Esophagus muscularis mucosa (tissue), 4 donors: Measurements from ENCODE around the gene DNAH17.

Experiments
- CTCF ChIP-seq, 3 experiments: fragments of 200-600 bp in 2 of 3; fragments of 450-650 bp in 1 of 3; sonication (generic) in 2 of 3; IDR thresholded peaks; one replicate each; pipeline ENCODE4 v1.5.1; 2017 to 2019; ENCODE audit warnings: antibody characterized with exemption in 3 of 3, mild to moderate bottlenecking in 2 of 3, moderate library complexity in 1 of 3
- EP300 ChIP-seq: sonication (generic); formaldehyde crosslinking; IDR thresholded peaks from one replicate; pipeline ENCODE4 v1.6.1; 2017; ENCODE audit warnings: antibody characterized with exemption
- POLR2AphosphoS5 ChIP-seq, 2 donors: sonication (generic); formaldehyde crosslinking; IDR thresholded peaks; one replicate each; pipeline ENCODE4 v1.6.1; 2017; ENCODE audit warnings: antibody characterized with exemption in 2 of 2

GRCh38 chr17:78558989-78559388 is 18.2 kb downstream of the DNAH17 start:
- no peak for TF ChIP-seq CTCF (IDR thresholded peaks at IDR 0.05)
- TF ChIP-seq EP300: no peak
- TF ChIP-seq POLR2AphosphoS5 (IDR thresholded peaks at IDR 0.05): no peak
